NCI-H1092 treated with DMSO at 0.1 percent for 48 hours (cell line): ENCODE data around the gene SELENOK.

ENCODE experiments used
- DNase-seq: peaks from one replicate; lab custom pipeline; 2025; lab: John Stamatoyannopoulos, UW

The SELENOK gene

DNA sequence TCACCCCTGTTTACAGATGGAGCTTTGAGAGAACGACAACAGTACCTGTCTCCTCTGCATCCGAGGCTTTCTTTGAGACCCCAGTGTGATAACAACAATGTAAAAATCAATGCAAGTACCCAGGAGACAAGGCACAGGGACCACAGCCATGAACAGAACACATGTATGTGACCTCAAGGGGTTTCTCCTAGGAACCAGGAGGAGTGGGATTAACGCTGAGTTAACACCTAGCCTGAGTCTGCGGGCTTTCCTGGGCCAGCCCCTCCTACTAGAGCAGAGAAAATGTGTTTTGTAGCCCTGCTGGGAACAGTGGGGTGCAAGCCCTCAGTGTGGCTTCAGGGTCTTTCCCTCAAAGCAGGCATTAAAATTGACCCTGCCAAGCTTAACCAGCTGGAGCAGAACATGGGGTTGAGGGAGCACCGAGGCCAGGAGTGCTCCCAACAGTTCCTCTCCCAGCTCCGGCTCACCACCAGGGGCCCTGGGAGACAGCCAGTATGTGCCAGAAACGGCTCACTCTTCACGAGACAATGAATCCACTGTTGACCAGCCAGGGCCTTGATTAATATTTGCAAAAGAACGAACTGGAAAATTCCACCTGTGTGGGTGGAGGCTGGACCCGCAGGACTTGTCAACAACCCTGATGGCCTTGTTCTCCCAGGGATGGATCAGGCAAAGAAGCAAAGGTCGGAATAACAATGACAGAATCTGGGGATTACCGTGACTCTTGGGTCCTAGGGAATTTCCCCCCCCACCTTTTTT is 49.0 kb downstream of the SELENOK start:
- DNase-seq: peak; percentile 51

GRCh38 chr3:53841296-53841695 is 50.4 kb downstream of the SELENOK start:
- DNase-seq: no peak

GRCh38 chr3:53837331-53837730 is 54.3 kb downstream of the SELENOK start:
- no peak for DNase-seq

DNA sequence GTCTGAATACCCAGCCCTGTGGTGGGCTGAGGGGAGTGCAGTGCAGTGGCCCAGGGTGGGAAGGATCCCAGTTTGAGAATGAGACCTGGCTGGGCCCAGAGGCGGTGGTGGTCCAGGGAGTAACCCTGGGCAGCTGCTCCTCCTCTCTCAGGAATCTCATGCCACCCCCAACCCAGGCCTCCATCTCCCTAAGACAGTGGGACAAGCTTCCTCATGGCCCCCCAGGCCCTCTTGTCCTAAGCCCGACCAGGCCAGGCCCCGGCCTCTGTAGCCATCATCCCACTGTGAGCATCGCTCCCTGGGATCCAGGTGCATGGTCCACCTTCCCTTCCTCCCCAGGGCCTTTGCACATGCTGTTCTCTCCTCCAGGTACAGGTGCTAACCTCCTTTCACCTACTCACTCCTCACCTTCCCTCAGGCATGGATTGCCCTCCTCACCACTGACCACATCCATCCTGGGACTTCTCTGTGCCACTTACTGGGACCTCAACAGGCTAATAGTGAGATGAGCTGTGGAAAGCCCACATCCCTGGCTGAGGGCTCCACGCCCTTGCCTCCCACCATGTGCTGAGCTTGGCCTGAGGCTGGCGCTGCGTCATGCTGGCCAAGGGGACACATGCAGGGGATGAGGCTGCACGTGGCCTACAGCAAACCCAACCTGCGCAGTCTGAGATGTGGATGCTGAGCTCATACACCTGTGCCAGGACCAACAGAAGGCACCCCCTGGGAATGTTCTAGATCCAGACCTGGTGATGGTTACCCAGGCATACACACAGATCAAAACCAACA is 55.4 kb downstream of the SELENOK start:
- no peak for DNase-seq

DNA sequence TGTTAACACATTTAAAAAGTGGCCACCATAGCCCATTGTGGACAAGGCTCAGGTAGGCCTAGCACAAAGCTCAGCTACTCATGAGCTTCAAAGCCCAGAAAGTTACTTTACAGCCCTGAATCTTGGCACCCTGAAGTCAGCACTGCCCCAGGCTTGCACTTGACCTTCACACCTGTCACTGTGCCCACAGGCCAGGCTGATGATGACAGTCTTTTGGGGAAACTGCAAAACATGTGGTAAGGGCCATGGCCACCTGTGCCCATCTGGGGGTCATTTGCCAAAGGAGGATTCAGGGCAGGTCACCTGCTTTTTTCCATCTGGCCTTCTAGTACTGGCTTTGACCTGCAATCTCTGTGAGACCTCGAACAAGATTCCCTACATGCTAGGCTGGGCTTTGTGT is 56.4 kb downstream of the SELENOK start:
- no peak for DNase-seq

GRCh38 chr3:53834429-53835095 is 57.1 kb downstream of the SELENOK start:
- DNase-seq: no peak
